GM19467 (cell line): ENCODE data around the gene KIF25.

Experiments
- ATAC-seq: cut with Tn5 transposase; IDR thresholded peaks from one replicate; pipeline ENCODE4 v1.9.1; 2021; ENCODE audit warnings: mild to moderate bottlenecking, moderate library complexity; ENCODE audit not compliant: unreplicated experiment

KIF25 gene

GRCh38 chr6:168082860-168083513 lies 85.5 kb downstream of the KIF25 start:
- ATAC-seq = no peak

DNA sequence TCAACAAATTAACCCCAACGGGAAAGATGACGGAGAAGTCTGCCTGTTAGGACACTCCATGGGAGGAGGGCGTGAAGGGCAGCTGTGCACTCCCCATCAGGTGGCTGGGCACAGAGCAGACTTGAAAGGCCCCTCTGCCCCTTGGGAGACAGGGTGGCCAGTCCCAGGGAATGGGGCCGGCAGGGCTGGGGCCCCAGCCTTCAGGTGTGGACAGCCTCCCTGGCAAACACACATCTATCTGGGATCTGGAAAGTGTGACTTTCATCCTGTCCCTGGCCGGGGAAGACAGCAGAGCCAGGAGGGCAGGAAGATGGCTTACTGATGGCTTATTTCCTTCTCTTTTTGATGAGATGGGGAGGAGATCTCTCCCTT lies 86.0 kb downstream of the KIF25 start:
- no peak for ATAC-seq

- ATAC-seq = no peak
These were observed 87.1 kb downstream of the KIF25 start for GRCh38 chr6:168084465-168085160.

DNA sequence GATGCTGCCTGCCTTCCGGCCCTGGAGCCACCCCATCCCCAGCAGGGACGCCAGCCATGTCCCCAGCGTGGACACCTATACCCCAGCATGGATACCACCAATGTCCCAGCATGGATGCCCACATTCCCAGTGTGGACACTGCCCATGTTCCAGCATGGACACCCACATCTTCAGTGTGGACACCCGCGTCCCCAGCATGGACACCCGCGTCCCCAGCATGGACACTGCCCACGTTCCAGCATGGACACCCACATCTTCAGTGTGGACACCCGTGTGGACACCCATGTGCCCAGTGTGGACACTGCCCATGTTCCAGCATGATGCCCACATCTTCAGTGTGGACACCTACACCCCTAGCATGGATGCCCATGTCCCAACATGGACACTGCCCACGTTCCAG lies 88.6 kb downstream of the KIF25 start:
- no peak for ATAC-seq

- no peak for ATAC-seq
These were observed 89.1 kb downstream of the KIF25 start for GRCh38 chr6:168086616-168087015.

- no peak for ATAC-seq
These were observed 90.1 kb downstream of the KIF25 start for GRCh38 chr6:168087436-168088160.

DNA sequence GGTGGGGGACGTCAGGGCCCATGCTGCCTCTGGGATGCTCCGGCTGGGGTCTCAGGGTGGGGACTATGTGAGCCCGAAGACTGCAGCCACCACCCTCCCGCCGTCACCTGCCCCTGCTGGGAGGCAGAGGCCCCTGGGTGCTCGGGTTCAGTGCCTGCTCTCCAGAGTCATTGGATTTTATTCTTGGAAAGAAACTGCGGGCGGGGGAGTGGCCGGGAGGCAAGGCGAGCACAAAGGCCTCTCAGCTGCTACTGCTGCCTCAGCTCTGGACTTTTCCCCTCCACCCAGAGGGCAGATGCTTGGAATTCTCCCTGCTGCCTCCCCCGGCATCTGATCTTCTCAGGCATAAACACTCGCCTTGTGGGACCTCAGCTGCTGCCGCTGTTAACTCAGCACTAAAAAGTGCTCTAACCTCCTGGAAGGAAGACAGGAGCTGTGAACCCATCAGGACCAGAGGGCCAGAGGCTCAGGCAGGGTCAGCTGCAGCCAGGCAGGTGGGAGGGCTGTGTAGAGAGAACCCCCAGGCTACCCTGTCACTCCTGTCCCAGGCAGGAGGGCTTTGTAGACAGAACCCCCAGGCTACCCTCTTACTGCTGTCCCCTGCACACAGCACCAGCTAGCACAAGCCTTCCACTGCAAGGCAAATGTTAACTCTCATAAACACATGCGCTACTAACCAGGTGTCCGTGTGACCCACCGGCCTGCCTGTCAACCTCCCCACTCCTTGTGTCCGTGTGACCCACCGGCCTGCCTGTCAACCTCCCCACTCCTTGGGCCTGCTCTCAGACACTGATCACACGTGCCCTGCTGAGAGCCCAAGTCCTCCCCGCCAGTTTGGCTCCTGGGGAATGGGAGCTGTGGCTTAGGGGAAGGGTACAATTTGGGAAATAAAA lies 90.9 kb downstream of the KIF25 start:
- no peak for ATAC-seq

DNA sequence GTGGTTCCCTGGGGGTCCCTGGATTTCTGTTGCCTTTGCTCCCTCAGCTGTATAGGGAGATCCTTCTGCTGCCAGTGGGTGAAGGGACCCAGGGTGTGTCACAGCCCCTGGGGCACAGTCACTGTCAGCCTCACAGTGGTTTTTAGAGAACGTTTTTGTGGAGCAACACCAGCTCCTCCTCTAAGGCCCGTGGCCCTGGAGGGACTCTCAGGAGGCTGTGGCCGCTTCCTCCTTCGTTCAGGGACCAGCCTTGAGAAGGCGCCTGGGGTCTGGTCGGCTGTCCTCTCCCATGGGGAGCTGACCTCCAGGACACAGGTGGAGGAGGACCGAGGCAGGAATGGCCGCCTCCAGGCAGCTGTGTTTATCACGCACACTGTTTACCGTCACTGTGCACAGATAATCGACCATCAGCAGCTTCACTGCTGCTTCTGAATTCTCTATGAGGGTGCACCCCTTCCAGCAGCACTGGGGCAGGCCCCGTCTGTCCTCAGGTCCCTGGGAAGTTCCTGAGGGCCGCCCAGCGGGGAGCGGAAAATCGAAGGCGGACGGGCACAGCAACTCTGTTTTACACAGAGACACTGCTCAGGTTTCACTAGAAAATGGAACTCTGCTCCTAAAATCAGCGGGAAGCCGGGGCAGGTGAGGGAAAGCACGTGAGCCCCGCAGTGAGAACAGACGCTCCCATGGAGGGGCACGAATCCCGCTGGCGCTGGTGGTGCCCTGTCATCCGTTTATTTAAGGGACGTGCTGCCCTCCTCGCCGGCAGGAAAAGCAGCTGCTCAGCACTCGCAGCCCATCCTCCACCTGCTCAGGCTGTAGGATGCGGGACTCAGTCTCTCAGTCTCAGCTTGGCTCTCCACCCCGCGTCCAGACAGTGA lies 92.0 kb downstream of the KIF25 start:
- no peak for ATAC-seq

DNA sequence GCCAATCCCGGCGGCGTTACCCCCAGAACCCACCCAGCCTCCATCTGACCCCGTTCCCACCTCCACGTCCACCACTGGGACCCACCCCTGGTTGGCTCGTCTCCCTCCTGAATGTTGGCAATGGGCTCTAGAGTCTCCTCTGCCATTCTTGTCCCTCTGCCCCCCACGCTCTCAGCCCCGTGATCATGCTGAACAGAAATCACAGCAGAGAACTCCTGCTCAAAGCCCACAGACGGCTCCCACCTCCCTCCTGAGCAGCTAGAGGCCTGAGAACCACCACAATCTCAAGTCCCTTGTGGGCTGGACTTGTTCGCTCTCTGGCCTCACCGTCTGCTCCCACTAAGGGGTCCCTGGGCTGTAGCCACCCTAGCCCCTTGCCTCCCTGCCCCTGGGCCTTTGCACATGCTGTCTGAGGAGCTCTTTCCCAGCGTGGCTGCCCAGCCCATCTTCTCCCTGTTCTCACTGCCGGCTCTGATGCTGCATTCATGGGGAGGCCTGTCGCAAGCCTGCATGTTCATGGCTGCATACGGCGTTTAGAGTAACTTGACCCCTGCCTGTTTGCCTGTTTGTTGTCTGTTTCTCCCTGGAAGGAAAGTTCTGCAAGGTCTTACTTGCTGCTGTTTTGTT lies 92.7 kb downstream of the KIF25 start:
- ATAC-seq = no peak

- no peak for ATAC-seq
These were observed 93.2 kb downstream of the KIF25 start for GRCh38 chr6:168090706-168091105.

- ATAC-seq = no peak
These were observed 94.2 kb downstream of the KIF25 start for GRCh38 chr6:168091381-168092264.

- no peak for ATAC-seq
These were observed 95.1 kb downstream of the KIF25 start for GRCh38 chr6:168092541-168092940.

GRCh38 chr6:168093071-168093505 lies 95.6 kb downstream of the KIF25 start:
- no peak for ATAC-seq

DNA sequence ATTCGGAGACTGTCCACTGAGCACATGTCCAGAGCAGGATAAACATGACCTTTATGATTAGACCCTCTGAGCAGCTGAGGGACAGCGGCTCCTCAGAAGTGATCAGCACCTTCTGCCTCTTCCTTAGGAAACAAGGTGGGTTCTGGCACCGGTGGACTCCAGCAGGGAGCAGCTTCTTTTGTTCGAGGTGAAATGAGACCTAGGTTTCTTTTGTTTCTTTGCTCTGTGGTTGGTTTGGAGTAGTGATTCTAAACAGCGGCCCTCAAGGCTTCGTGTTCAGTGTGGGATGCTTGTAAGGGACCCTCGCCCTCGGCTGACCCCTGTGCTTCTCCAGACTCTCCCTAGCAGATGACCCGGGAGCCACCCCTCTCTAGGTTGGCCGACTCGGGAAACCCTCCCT lies 96.2 kb downstream of the KIF25 start:
- no peak for ATAC-seq
